Heart right ventricle (tissue), 16 donors: ENCODE measurements around the gene RBM4B. TPM values are rescaled to one million over a fixed set of nuclear protein-coding genes. Genes with fewer than 3 reads are reported as not detected.
"Not testable (repeated sequence)": the region's sequence is repeated elsewhere in the genome, so short reads cannot be mapped to it uniquely, and the experiment has no call there.

ENCODE experiments used
- ATAC-seq, 8 donors: fragments of 200-7000 bp; cut with Tn5 transposase; one replicate each; pipeline ENCODE4 v1.9.1; 2020; ENCODE audit warnings: mild to moderate bottlenecking in 8 of 8, moderate library complexity in 8 of 8, moderate number of reproducible peaks in 1 of 8
- DNase-seq, 2 donors: peaks; one replicate each; pipeline ENCODE4 v3.0.0-alpha.2; 2020
- H3K27ac ChIP-seq, 10 donors: fragments of 200-600 bp; sonication (generic) in 2 of 10; one replicate each; pipeline versions ENCODE4 v1.5.0 to v1.8.0; 2020 to 2022; ENCODE audit warnings: mild to moderate bottlenecking in 3 of 10
- H3K27me3 ChIP-seq, 7 donors: fragments of 200-600 bp; one replicate each; pipeline ENCODE4 v1.8.0; 2021 to 2022; ENCODE audit warnings: mild to moderate bottlenecking in 2 of 7
- H3K36me3 ChIP-seq, 9 donors: fragments of 200-600 bp; sonication (generic) in 1 of 9; one replicate each; pipeline versions ENCODE4 v1.5.0 to v1.8.0; 2020 to 2022; ENCODE audit warnings: mild to moderate bottlenecking in 2 of 9
- H3K4me1 ChIP-seq, 9 donors: fragments of 200-600 bp; sonication (generic) in 1 of 9; one replicate each; pipeline versions ENCODE4 v1.5.0 to v1.8.0; 2020 to 2022; ENCODE audit warnings: mild to moderate bottlenecking in 4 of 9
- H3K4me3 ChIP-seq, 10 donors: fragments of 200-600 bp; sonication (generic) in 2 of 10; one replicate each; pipeline versions ENCODE4 v1.5.0 to v1.8.0; 2020 to 2022; ENCODE audit warnings: mild to moderate bottlenecking in 7 of 10, moderate library complexity in 2 of 10
- H3K9me3 ChIP-seq, 11 donors: fragments of 200-600 bp in 10 of 11; sonication (generic) in 2 of 11; one replicate each; pipeline versions ENCODE4 v1.5.0 to v1.8.0; 2013 to 2022; ENCODE audit warnings: mild to moderate bottlenecking in 2 of 11, control low read depth in 1 of 11, moderate library complexity in 1 of 11
- CTCF ChIP-seq, 9 donors: fragments of 200-600 bp; sonication (generic) in 2 of 9; IDR thresholded peaks; one replicate each; pipeline versions ENCODE4 v1.5.0 to v1.8.0; 2021 to 2022; ENCODE audit warnings: antibody characterized with exemption in 9 of 9, mild to moderate bottlenecking in 5 of 9, moderate library complexity in 1 of 9
- WGBS, 2 donors: extraction: QIAGEN DNeasy Blood & Tissue Kit; methylation state at CpG; one replicate each; pipeline ENCODE4 v1.1.7; 2013; ENCODE audit warnings: inconsistent platforms in 1 of 2; 5-methylcytosine and 5-hydroxymethylcytosine counted together
- intact Hi-C, 10 donors: fragments of 100-400 bp; cut with DNase I; formaldehyde crosslinking; loops; one replicate each; pipeline versions ENCODE4 v1.11.1 to v1.14.2; 2022
- long read RNA-seq, 3 donors: library from polyadenylated mRNA; unstranded; transcript quantifications; one replicate each; pipeline ENCODE4 v2.0.0, GENCODE V29; 2020 to 2021
- polyA plus RNA-seq, 2 donors: library from polyadenylated mRNA; stranded (reverse); fragments of 200-250 nt; gene quantifications; one replicate each; pipeline ENCODE4 v1.2.3, GENCODE V29; 2013
- total RNA-seq, 10 donors: library from RNA; stranded (reverse); fragmentation: NEBNext Ultra II Directional in 3 of 10; extraction: Animal tissue kit (Norgen Biotek cat#: 25700) in 3 of 10; gene quantifications; one replicate each; pipeline versions ENCODE4 v1.2.1 to v1.2.4, GENCODE V29; 2021 to 2023
- donor health status: Arrhythmogenic right ventricular cardiomyopathy.
- donor health status: ischemic (EF 13 %, LVEDD 7.1; RV severe dilation, severe dysfunction).
- donor health status: healthy with polysubstance abuse.
- donor health status: DM: no; HTN: yes; CAD: no.
- donor health status: DM: no; HTN: no; CAD: no.
- donor health status: ischemic (EF 25% LVEDD 6.9; RV normal size, moderate dysfunction).
- donor health status: ischemic (EF 25% LVEDD 5.7; RV mildly dilated, moderate dysfunction).
- donor health status: healthy.
- donor health status: DM: yes; HTN: yes; CAD: no.
- donor health status: Ischemic cardiomyopathy.
- donor health status: ischemic (EF 35%, LVEDD 5.7; RV mildly dilated, moderate dysfunction).
- donor health status: nonischemic (EF 11% LVEDD 7.7; RV severe dilation, severe dysfunction).
- donor health status: DM: yes; HTN: yes; CAD: no.
- donor health status: PGD.
- donor health status: ischemic (EF 29% LVEDD 5.4; RV normal size, mild dysfunction).
- donor health status: nonischemic (EF 23%, LVEDD 6.1; RV moderate dilation, normal function).

The RBM4B gene
- total RNA-seq (10 to 100 TPM in 4 of 10 donors, 1 to 10 TPM in 6; 5.7 to 12.6 (median 9.2) TPM), polyA plus RNA-seq (1 to 10 TPM; 8.2 to 9.0 TPM)
- long read RNA-seq, donor 1, transcript RBM4B-206 (2 exons, 1,646 nt): major isoform, 5 of 17 reads
- long read RNA-seq, donor 1, partial matches to known transcripts: 1 of 17 reads
- long read RNA-seq, donor 1, other reads (novel, unspliced or antisense): 5 of 17 reads
- long read RNA-seq, donor 2, transcript RBM4B-206 (2 exons, 1,646 nt): major isoform, 8 of 21 reads
- long read RNA-seq, donor 2, partial matches to known transcripts: 3 of 21 reads
- long read RNA-seq, donor 2, other reads (novel, unspliced or antisense): 7 of 21 reads
- long read RNA-seq, donor 3, transcript RBM4B-206 (2 exons, 1,646 nt): minor isoform, 9 of 38 reads
- long read RNA-seq, donor 3, transcript RBM4B-201 (4 exons, 1,840 nt): major isoform, 19 of 38 reads
- long read RNA-seq, donor 3, partial matches to known transcripts: 3 of 38 reads
- long read RNA-seq, donor 3, other reads (novel, unspliced or antisense): 6 of 38 reads

GRCh38 chr11:66677599-66678375 lies at the start of gene RBM4B:
Gene RBM4B, minus strand, starts transcription at chr11:66677887. Its CDS starts 808 bp downstream, at chr11:66677079.
- Histone ChIP-seq H3K4me1 (peaks cover 7 to 55% (median 38%) of the 10 kb centered on the region in 9 donors), H3K9me3 (no peaks in the 10 kb centered on the region), H3K27ac (peak within 1 kb of the TSS; percentile 86 to 98 (median 92)), H3K4me3 (peak within 1 kb of the TSS; percentile 52 to 94 (median 72)), H3K36me3 (peaks cover 0 to 6% (median 0%) of the 10 kb centered on the region in 9 donors), H3K27me3 (no peaks in the 10 kb centered on the region)
- TF ChIP-seq CTCF (IDR thresholded peaks at IDR 0.05): no peak
- peak; percentile 97 to 98 for DNase-seq
- peak; percentile 98 to 99 (median 99) for ATAC-seq
- WGBS, 2 donors: 1% methylated on average over 58 to 61 of the region's 61 CpGs
- intact Hi-C loops: loop anchor here (1.0 to 5.0 kb wide), 13 partner anchors 35 to 270 kb away; partner anchors contain the start of genes RBM14 (in 2 of the 10), RBM4 (in 2 of the 10), CCDC87 (in 1 of the 10) and CCS (in 1 of the 10)

GRCh38 chr11:66725647-66726046 lies 48.0 kb upstream of the RBM4B start:
- no peaks in the 10 kb centered on the region for H3K9me3 ChIP-seq
- peaks cover 3 to 14% (median 11%) of the 10 kb centered on the region in 9 donors for H3K4me1 ChIP-seq
- TF ChIP-seq CTCF (IDR thresholded peaks at IDR 0.05): no peak
- intact Hi-C loops: no loop called here
- no peaks in the 10 kb centered on the region for H3K36me3 ChIP-seq
- ATAC-seq: no peak
- no peak for DNase-seq
- no peak overlapping the region for H3K27ac ChIP-seq
- H3K27me3 ChIP-seq: peaks cover 0 to 61% (median 29%) of the 10 kb centered on the region in 7 donors
- 49 to 59% methylated on average over 10 of the region's 10 CpGs for WGBS, 2 donors
- H3K4me3 ChIP-seq: no peak overlapping the region

GRCh38 chr11:66725114-66725513 lies 47.4 kb upstream of the RBM4B start:
- H3K27ac ChIP-seq: no peak overlapping the region
- intact Hi-C loops: no loop called here
- DNase-seq: no peak
- no peaks in the 10 kb centered on the region for H3K36me3 ChIP-seq
- no peak overlapping the region for H3K4me3 ChIP-seq
- TF ChIP-seq CTCF (IDR thresholded peaks at IDR 0.05): no peak
- peaks cover 0 to 56% (median 29%) of the 10 kb centered on the region in 7 donors for H3K27me3 ChIP-seq
- H3K9me3 ChIP-seq: no peaks in the 10 kb centered on the region
- peaks cover 3 to 14% (median 11%) of the 10 kb centered on the region in 9 donors for H3K4me1 ChIP-seq
- ATAC-seq: no peak
- 94 to 97% methylated on average over 1 of the region's 1 CpG for WGBS, 2 donors

GRCh38 chr11:66724167-66724566 lies 46.5 kb upstream of the RBM4B start:
- Histone ChIP-seq H3K4me1 (peaks cover 3 to 14% (median 11%) of the 10 kb centered on the region in 9 donors), H3K27me3 (peaks cover 0 to 47% (median 29%) of the 10 kb centered on the region in 7 donors)
- H3K9me3 ChIP-seq, H3K4me3 ChIP-seq, ATAC-seq, H3K27ac ChIP-seq, intact Hi-C loops, DNase-seq, H3K36me3 ChIP-seq: not testable (repeated sequence)
- 93 to 96% methylated on average over 5 of the region's 5 CpGs for WGBS, 2 donors
